GM19452 (cell line): Measurements from ENCODE around the gene SHLD1.
A peak's percentile ranks its signal among the peaks of the same experiment; 100 is the strongest.
"Not testable (repeated sequence)": the region's sequence is repeated elsewhere in the genome, so short reads cannot be mapped to it uniquely, and the experiment has no call there.

Source experiments
- ATAC-seq: cut with Tn5 transposase; IDR thresholded peaks from one replicate; pipeline ENCODE4 v1.9.1; 2021; ENCODE audit not compliant: unreplicated experiment

SHLD1 gene

GRCh38 chr20:5749952-5750779, at the start of gene SHLD1:
Gene SHLD1, plus strand, starts transcription at chr20:5750401. Its CDS starts 22,465 bp downstream, at chr20:5772866.
- ATAC-seq, result peak; percentile 97

- ATAC-seq, result not testable (repeated sequence)
Measured at GRCh38 chr20:5702339-5702738, 47.9 kb upstream of the SHLD1 start.

GRCh38 chr20:5703681-5704101, 46.5 kb upstream of the SHLD1 start:
- no peak for ATAC-seq

DNA sequence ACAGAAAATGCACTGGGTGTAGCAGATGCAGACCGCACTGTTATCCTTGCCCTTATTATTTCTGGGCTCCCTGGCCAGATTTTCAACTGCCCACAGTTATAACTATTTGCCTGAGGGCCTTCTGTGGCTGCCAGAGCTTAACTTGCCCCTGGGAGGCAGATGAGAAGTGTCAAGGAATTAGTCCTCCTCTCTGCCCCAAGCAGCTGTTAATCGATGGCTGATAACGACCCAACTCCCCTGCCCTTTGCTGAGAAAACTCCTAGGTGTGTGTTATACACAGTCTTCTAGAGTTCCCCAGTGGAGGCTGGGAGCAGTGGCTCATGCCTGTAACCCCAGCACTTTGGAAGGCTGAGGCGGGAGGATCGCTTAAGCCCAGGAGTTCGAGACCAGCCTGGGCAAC, 44.4 kb upstream of the SHLD1 start:
- ATAC-seq, result no peak

- ATAC-seq, result no peak
Measured at GRCh38 chr20:5706797-5707196, 43.4 kb upstream of the SHLD1 start.

DNA sequence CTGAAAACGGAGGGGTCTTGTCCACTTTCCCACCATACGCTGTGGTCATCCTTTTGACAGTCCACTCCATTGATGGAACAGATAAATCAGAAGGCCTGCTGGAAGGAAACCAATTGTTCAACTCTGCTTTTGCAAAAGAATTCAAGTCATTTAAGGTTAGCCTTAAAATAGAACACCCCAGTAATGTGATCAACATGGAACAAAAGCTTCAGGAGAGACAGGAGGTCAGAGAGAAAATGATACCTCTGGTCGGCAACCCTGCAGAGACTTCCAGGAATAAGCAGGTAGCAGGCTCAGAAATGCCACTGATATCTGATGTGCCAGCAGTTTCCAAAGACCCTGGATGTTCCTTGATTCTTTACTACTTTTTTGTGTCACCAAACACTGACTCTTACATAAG, 39.6 kb upstream of the SHLD1 start:
- no peak for ATAC-seq

GRCh38 chr20:5714261-5715041, 35.8 kb upstream of the SHLD1 start:
- no peak for ATAC-seq

- ATAC-seq, result no peak
Measured at GRCh38 chr20:5715071-5715841, 34.9 kb upstream of the SHLD1 start.

- ATAC-seq, result no peak
Measured at GRCh38 chr20:5716953-5717352, 33.2 kb upstream of the SHLD1 start.

DNA sequence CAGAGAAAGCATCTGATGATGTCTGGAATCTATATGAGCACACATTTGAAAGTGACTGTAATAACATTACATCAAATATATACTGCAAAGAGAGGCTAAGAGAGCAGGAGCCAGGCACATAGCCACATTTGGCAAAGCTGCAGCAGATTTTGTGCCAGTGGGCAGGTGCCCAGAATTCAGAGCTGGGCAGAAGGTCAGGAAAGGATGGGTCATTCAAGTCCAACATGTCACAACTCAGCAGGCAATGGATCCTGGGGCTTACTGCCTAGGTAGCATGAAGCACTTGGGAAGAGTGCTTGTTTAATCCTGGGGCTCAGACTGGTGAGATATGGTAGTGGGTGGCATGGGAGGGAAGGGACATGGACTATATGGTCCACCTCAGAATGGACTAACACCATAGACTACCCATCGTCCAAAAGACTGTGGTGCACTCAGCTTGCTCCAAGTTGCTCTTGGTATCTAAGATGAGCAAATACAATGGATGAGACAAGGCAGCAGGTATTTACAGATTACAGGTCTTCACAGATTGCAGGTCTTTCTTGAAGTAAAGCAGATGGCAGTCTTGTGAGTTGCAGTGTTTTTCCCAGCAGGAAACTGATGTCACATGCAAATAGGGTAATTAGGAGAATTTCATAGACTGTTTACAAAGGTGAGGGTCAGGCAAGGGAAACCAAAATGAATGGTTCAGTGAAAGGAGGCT, 31.2 kb upstream of the SHLD1 start:
- ATAC-seq, result no peak

- no peak for ATAC-seq
Measured at GRCh38 chr20:5719861-5720403, 30.3 kb upstream of the SHLD1 start.

- no peak for ATAC-seq
Measured at GRCh38 chr20:5720696-5721095, 29.5 kb upstream of the SHLD1 start.

- ATAC-seq, result not testable (repeated sequence)
Measured at GRCh38 chr20:5721356-5721755, 28.8 kb upstream of the SHLD1 start.

GRCh38 chr20:5722927-5723326, 27.3 kb upstream of the SHLD1 start:
- no peak for ATAC-seq

DNA sequence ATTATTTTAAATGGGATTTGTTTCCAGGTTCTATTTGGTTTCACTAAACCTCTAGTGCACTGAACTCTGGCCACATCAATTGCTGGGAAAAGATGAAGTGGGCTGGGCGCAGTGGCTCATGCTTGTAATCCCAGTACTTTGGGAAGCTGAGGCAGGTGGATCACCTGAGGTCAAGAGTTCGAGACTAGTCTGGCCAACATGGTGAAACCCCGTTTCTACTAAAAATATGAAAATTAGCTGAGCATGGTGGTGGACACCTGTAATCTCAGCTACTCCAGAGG, 25.1 kb upstream of the SHLD1 start:
- ATAC-seq, result not testable (repeated sequence)

- no peak for ATAC-seq
Measured at GRCh38 chr20:5727018-5727515, 23.1 kb upstream of the SHLD1 start.

DNA sequence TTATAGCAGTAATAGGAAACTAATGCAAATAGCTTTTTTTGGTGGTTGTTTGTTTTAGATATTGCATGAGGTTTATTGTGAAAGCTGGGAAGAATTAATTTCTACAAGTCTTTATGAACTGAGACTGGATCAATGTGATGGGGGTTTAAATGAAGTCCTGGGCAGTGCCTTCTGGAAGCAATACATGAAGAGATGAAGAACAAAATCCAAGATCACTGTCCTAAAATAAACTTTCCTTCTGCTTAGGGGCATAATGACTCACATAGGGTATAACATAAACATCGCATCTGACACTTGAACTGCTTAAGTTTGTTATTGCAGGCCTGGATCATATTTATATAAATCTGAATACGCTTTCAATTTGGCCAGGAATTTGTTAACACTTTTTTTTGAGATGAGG, 20.9 kb upstream of the SHLD1 start:
- ATAC-seq, result no peak

DNA sequence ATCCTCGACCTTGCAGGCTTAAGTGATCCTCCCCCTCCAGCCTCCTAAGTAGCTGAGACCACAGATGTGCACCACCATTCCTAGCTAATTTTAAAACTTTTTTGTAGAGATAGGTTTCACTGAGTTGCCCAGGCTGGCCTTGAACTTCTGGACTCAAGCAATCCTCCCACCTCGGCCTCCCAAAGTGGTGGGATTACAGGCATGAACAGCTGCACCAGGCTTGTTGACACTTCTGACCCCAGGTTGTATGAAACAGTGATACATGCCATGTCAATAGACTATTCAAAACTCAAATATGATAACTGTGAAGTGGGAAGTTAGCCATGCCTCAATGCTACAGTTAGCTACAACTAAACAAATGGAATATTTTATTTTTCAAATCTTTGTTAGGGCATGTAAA, 20.1 kb upstream of the SHLD1 start:
- no peak for ATAC-seq

DNA sequence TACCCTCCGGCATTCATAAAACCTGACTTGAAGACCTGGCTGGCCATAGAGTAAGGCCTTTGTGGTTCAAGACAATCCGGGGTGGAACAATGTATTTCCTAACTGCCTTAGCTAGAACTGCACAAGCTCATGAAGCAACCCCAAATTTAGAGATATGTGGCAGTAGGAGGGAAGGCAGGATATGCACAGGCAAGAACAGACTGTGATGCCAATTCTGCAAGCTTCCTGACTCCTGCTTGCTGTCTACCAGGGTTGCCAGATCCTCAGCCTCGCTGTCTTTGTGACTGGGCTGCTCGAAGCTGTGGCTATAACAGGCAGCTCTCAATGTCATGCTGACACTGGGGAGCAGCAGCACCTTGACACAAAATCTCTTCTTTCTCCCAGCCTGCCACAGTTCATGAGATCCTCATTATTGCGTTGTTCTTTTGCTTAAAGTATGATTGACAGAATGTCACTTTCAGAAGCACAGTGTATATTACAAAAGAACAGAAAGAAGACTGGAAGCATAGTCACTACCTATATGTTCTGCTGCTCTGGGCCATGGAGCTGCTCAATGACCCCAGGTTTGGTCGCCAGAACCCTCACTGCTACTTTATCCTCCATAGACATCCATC, 18.3 kb upstream of the SHLD1 start:
- ATAC-seq, result no peak

GRCh38 chr20:5734602-5735001, 15.6 kb upstream of the SHLD1 start:
- no peak for ATAC-seq
